MM.1S (cell line): ENCODE results near the gene CDIPT.

Source experiments
- DNase-seq: peaks from one replicate; pipeline ENCODE4 v3.0.0-alpha.2; 2015
- H2AFZ ChIP-seq: fragments of 300-600 bp; sonication (generic); 2 replicates; pipeline ENCODE4 v1.6.0; 2016; ENCODE audit warnings: antibody characterized with exemption, low read length
- H3F3A ChIP-seq: fragments of 300-600 bp; sonication (generic); 2 replicates; pipeline ENCODE4 v1.6.1; 2016; ENCODE audit warnings: mild to moderate bottlenecking, antibody characterized with exemption, low read length, moderate library complexity, mixed read lengths; ENCODE audit not compliant: insufficient read depth
- H3K27ac ChIP-seq: fragments of 300-600 bp; sonication (generic); 2 replicates; pipeline ENCODE4 v1.5.1; 2016; ENCODE audit warnings: mild to moderate bottlenecking, low read length
- H3K27me3 ChIP-seq: fragments of 300-600 bp; sonication (generic); replicated peaks from 2 replicates; pipeline ENCODE4 v1.6.0; 2016; ENCODE audit warnings: low read length; ENCODE audit not compliant: insufficient read depth
- H3K36me3 ChIP-seq: fragments of 300-600 bp; sonication (generic); replicated peaks from 2 replicates; pipeline ENCODE4 v1.6.1; 2016; ENCODE audit warnings: mild to moderate bottlenecking, low read length, mixed read lengths; ENCODE audit not compliant: insufficient read depth
- H3K4me1 ChIP-seq: fragments of 300-600 bp; sonication (generic); 2 replicates; pipeline ENCODE4 v1.6.1; 2016; ENCODE audit warnings: low read length, mixed read lengths
- H3K4me2 ChIP-seq: fragments of 300-600 bp; sonication (generic); 2 replicates; pipeline ENCODE4 v1.6.0; 2016; ENCODE audit warnings: low read depth, low read length
- H3K4me3 ChIP-seq: fragments of 300-600 bp; sonication (generic); 2 replicates; pipeline ENCODE4 v1.5.1; 2016; ENCODE audit warnings: low read length, mixed read lengths
- H3K79me2 ChIP-seq: fragments of 300-600 bp; sonication (generic); 2 replicates; pipeline ENCODE4 v1.6.1; 2016; ENCODE audit warnings: mixed run types, low read length, mixed read lengths
- H3K9ac ChIP-seq: fragments of 300-600 bp; sonication (generic); 2 replicates; pipeline ENCODE4 v1.6.1; 2016; ENCODE audit warnings: low read length, mixed read lengths
- H3K9me2 ChIP-seq: fragments of 300-600 bp; sonication (generic); replicated peaks from 2 replicates; pipeline ENCODE4 v1.6.1; 2016; ENCODE audit warnings: mild to moderate bottlenecking, low read length, mixed read lengths; ENCODE audit not compliant: insufficient read depth
- H3K9me3 ChIP-seq: fragments of 300-600 bp; sonication (generic); replicated peaks from 2 replicates; pipeline ENCODE4 v1.6.1; 2016; ENCODE audit warnings: mild to moderate bottlenecking, low read length, mixed read lengths; ENCODE audit not compliant: insufficient read depth
- H4K20me1 ChIP-seq: fragments of 300-600 bp; sonication (generic); 2 replicates; pipeline ENCODE4 v1.6.1; 2016; ENCODE audit warnings: mild to moderate bottlenecking, low read length, moderate library complexity, mixed read lengths; ENCODE audit not compliant: insufficient read depth
- EZH2 ChIP-seq: fragments of 300-600 bp; sonication (generic); optimal IDR thresholded peaks from 2 replicates; pipeline ENCODE3; 2017; ENCODE audit warnings: low read depth, mild to moderate bottlenecking, antibody characterized with exemption, low read length, mixed read lengths
- EZH2phosphoT487 ChIP-seq: fragments of 300-600 bp; sonication (generic); IDR thresholded peaks from 2 replicates; pipeline ENCODE4 v1.6.1; 2018; ENCODE audit warnings: antibody characterized with exemption, low read length
- TF ChIP-seq, protein P1 (sequence below): fragments of 300-600 bp; sonication (generic); IDR thresholded peaks from 2 replicates; pipeline ENCODE4 v1.5.1; 2016; ENCODE audit warnings: antibody characterized with exemption, low read length, mixed read lengths

CDIPT gene

DNA sequence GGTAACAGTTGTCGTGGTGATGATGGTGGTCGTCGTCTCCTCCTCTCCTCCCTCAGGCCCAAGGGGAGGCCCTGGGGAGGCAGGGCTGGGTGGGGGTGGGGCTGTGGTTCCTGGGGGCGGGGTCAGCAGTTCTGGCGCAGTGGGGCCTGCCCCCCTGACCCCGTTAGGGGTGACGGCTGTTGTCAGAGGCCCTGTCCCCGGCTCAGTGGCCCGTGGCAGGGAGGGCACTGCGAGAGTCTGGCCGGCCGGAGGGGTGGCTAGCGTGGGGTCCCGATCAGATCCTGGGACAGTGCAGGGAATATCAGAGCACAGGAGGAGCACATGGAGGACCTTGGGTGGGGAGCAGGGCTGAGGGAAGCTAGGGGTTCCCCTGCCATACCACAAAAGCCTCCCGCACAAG, 33.8 kb upstream of the CDIPT start:
- H3K9me3 ChIP-seq: no peaks in the 10 kb centered on the region
- H2AFZ ChIP-seq: no peak overlapping the region
- no peaks in the 10 kb centered on the region for H3K79me2 ChIP-seq
- TF ChIP-seq, protein P1, sequence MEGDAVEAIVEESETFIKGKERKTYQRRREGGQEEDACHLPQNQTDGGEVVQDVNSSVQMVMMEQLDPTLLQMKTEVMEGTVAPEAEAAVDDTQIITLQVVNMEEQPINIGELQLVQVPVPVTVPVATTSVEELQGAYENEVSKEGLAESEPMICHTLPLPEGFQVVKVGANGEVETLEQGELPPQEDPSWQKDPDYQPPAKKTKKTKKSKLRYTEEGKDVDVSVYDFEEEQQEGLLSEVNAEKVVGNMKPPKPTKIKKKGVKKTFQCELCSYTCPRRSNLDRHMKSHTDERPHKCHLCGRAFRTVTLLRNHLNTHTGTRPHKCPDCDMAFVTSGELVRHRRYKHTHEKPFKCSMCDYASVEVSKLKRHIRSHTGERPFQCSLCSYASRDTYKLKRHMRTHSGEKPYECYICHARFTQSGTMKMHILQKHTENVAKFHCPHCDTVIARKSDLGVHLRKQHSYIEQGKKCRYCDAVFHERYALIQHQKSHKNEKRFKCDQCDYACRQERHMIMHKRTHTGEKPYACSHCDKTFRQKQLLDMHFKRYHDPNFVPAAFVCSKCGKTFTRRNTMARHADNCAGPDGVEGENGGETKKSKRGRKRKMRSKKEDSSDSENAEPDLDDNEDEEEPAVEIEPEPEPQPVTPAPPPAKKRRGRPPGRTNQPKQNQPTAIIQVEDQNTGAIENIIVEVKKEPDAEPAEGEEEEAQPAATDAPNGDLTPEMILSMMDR: no peak
- TF ChIP-seq EZH2 (no peak), EZH2phosphoT487 (no peak)
- H4K20me1 ChIP-seq: no peaks in the 10 kb centered on the region
- no peak for DNase-seq
- no peak overlapping the region for H3K4me2 ChIP-seq
- H3K4me1 ChIP-seq: 0 out of 2 replicates have a peak, but pooled peaks cover 4% of the 10 kb centered on the region
- no peak overlapping the region for H3K9ac ChIP-seq
- H3K4me3 ChIP-seq: no peak overlapping the region
- peaks cover 56% of the 10 kb centered on the region for H3K27me3 ChIP-seq
- H3K36me3 ChIP-seq: no peaks in the 10 kb centered on the region
- no peak overlapping the region for H3K27ac ChIP-seq
- H3K9me2 ChIP-seq: no peaks in the 10 kb centered on the region
- H3F3A ChIP-seq: no peaks in the 10 kb centered on the region

DNA sequence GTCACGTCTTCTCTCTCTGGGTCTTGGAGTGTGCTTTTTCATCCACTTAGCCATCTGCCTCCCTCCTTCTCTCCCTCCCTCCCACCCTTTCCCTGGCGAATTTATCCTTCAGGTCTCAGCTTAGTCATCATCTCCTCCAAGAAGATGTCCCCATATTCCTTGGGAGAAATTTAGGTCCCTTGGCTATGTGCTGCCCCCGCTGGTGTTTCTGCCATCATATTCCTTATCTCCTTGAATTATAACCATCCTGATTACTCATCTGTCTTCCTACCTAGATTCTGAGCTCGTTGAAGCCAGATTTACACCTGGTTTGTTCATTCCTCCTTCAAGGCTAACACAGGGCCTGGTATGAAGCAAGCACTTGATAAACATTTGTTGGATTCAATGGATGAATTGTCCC, 31.3 kb upstream of the CDIPT start:
- Histone ChIP-seq H4K20me1 (no peaks in the 10 kb centered on the region), H3K79me2 (no peaks in the 10 kb centered on the region), H3K27ac (no peak overlapping the region), H3K9me2 (no peaks in the 10 kb centered on the region), H2AFZ (no peak overlapping the region), H3K9me3 (no peaks in the 10 kb centered on the region), H3K36me3 (no peaks in the 10 kb centered on the region), H3K27me3 (peaks cover 48% of the 10 kb centered on the region), H3K4me1 (no peaks in the 10 kb centered on the region), H3K9ac (no peak overlapping the region), H3F3A (no peaks in the 10 kb centered on the region), H3K4me3 (no peak overlapping the region), H3K4me2 (no peak overlapping the region)
- TF ChIP-seq, protein P1: no peak
- TF ChIP-seq EZH2phosphoT487 (no peak), EZH2 (no peak)
- DNase-seq: no peak

DNA sequence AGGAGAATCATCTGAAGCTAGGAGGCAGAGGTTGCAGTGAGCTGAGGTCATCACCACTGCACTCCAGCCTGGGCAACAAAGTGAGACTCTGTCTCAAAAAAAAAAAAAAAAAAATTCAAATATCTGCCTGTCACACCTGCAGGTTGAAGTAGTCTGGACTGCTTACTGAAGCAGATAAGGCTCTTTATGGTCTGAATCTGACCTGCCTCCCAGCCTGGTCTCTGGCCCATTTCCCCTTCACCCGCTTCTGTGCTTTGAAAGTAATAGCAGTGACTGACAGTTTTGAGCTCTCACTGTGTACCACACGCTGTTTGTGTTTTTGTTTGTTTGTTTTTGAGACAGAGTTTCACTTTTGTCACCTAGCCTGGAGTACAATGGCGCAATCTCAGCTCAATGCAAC, 30.5 kb upstream of the CDIPT start:
- Histone ChIP-seq H4K20me1 (no peaks in the 10 kb centered on the region), H2AFZ (no peak overlapping the region), H3K79me2 (no peaks in the 10 kb centered on the region), H3K9ac (no peak overlapping the region), H3K4me1 (no peaks in the 10 kb centered on the region), H3K4me2 (no peak overlapping the region), H3K27ac (no peak overlapping the region), H3K4me3 (no peak overlapping the region), H3K36me3 (no peaks in the 10 kb centered on the region), H3F3A (no peaks in the 10 kb centered on the region), H3K9me2 (no peaks in the 10 kb centered on the region), H3K9me3 (no peaks in the 10 kb centered on the region), H3K27me3 (peaks cover 43% of the 10 kb centered on the region)
- no peak for DNase-seq
- TF ChIP-seq, protein P1: no peak
- TF ChIP-seq EZH2 (no peak), EZH2phosphoT487 (no peak)

DNA sequence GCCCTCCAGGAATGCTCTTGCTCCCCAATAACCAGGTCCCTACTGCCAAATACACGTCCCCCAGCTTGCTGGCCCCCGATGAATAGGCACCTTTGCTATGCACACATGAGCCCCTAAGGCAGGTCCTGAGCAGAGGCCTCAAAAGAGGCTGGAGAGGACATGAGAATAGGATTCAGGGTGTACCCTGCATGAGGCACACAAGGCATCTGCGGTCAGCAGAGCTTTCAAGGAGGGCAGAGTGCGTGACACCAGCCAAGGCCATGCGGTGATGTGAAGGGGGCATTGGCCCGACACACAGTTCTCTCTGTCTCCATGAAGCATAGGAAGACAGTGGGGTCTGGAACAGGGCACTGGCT, 29.4 kb upstream of the CDIPT start:
- H4K20me1 ChIP-seq: no peaks in the 10 kb centered on the region
- no peaks in the 10 kb centered on the region for H3F3A ChIP-seq
- no peak for DNase-seq
- H3K9me2 ChIP-seq: no peaks in the 10 kb centered on the region
- TF ChIP-seq, protein P1: no peak
- no peak for TF ChIP-seq EZH2
- TF ChIP-seq EZH2phosphoT487: no peak
- H3K4me3 ChIP-seq: no peak overlapping the region
- peaks cover 43% of the 10 kb centered on the region for H3K27me3 ChIP-seq
- no peaks in the 10 kb centered on the region for H3K4me1 ChIP-seq
- H3K27ac ChIP-seq: no peak overlapping the region
- no peak overlapping the region for H2AFZ ChIP-seq
- H3K9ac ChIP-seq: no peak overlapping the region
- H3K4me2 ChIP-seq: no peak overlapping the region
- no peaks in the 10 kb centered on the region for H3K36me3 ChIP-seq
- H3K79me2 ChIP-seq: no peaks in the 10 kb centered on the region
- no peaks in the 10 kb centered on the region for H3K9me3 ChIP-seq
